AG09309 (cell line): ENCODE results near the gene SPPL2C.

Experiments
- DNase-seq: peaks from one replicate; pipeline ENCODE4 v3.0.0-alpha.2; 2010; ENCODE audit warnings: low read depth
- H3K4me3 ChIP-seq: 2 replicates; pipeline ENCODE4 v1.5.1; 2011; ENCODE audit warnings: mild to moderate bottlenecking, low read depth, low read length, moderate library complexity; ENCODE audit not compliant: control insufficient read depth
- TF ChIP-seq, protein P1 (sequence below): IDR thresholded peaks from 2 replicates; pipeline ENCODE4 v1.5.1; 2011; ENCODE audit warnings: mild to moderate bottlenecking, low read depth, low read length, inconsistent platforms; ENCODE audit not compliant: insufficient read depth, control insufficient read depth; ENCODE audit errors: missing control alignments

Gene SPPL2C, protein sequence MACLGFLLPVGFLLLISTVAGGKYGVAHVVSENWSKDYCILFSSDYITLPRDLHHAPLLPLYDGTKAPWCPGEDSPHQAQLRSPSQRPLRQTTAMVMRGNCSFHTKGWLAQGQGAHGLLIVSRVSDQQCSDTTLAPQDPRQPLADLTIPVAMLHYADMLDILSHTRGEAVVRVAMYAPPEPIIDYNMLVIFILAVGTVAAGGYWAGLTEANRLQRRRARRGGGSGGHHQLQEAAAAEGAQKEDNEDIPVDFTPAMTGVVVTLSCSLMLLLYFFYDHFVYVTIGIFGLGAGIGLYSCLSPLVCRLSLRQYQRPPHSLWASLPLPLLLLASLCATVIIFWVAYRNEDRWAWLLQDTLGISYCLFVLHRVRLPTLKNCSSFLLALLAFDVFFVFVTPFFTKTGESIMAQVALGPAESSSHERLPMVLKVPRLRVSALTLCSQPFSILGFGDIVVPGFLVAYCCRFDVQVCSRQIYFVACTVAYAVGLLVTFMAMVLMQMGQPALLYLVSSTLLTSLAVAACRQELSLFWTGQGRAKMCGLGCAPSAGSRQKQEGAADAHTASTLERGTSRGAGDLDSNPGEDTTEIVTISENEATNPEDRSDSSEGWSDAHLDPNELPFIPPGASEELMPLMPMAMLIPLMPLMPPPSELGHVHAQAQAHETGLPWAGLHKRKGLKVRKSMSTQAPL

DNA sequence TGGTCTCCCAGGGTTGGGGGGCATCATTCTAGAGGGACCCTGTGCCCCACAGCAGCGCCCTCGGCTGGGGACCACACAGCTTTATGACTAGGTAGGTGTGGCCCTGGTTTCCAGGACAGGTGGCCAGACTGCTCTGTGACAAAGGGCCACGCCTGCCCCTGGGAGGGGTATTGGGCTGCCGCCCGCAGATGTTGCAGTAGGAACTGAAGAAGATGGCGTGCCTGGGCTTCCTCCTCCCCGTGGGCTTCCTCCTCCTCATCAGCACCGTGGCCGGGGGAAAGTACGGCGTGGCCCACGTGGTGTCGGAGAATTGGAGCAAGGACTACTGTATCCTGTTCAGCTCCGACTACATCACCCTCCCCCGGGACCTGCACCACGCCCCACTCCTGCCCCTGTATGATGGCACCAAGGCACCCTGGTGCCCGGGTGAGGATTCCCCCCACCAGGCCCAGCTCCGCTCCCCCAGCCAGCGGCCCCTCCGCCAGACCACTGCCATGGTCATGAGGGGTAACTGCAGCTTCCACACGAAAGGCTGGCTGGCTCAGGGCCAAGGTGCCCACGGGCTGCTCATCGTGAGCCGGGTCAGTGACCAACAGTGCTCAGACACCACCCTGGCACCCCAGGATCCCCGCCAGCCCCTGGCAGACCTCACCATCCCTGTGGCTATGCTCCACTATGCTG is at the start of gene SPPL2C:
Gene SPPL2C (plus strand): TSS at position 187 of the 681 bp plus-strand sequence. CDS start 26 bp downstream, at position 213.
- H3K4me3 ChIP-seq: no peak within 1 kb of the TSS
- TF ChIP-seq, protein P1, sequence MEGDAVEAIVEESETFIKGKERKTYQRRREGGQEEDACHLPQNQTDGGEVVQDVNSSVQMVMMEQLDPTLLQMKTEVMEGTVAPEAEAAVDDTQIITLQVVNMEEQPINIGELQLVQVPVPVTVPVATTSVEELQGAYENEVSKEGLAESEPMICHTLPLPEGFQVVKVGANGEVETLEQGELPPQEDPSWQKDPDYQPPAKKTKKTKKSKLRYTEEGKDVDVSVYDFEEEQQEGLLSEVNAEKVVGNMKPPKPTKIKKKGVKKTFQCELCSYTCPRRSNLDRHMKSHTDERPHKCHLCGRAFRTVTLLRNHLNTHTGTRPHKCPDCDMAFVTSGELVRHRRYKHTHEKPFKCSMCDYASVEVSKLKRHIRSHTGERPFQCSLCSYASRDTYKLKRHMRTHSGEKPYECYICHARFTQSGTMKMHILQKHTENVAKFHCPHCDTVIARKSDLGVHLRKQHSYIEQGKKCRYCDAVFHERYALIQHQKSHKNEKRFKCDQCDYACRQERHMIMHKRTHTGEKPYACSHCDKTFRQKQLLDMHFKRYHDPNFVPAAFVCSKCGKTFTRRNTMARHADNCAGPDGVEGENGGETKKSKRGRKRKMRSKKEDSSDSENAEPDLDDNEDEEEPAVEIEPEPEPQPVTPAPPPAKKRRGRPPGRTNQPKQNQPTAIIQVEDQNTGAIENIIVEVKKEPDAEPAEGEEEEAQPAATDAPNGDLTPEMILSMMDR: no peak
- DNase-seq: no peak

DNA sequence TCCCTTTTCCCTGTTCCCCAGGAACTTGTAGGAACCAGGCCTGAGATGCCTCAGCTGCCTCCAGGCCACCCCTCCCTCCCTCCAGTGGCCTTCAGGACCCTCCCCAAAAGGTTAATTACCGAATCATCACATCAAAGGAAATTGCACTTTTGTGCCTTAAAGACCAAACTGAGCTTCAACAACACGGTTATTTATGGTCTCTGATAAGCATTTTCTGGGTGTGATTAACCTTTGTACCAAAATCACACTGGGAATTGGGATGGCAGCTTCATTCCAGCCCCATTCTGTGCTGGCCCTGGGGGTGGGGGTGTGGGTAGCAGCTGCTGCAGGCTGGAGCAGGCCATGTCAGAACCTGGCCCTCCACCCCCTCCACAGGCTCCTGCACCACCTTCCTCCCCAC is 43.9 kb upstream of the SPPL2C start:
- H3K4me3 ChIP-seq: no peak overlapping the region
- no peak for DNase-seq
- TF ChIP-seq, protein P1: no peak

DNA sequence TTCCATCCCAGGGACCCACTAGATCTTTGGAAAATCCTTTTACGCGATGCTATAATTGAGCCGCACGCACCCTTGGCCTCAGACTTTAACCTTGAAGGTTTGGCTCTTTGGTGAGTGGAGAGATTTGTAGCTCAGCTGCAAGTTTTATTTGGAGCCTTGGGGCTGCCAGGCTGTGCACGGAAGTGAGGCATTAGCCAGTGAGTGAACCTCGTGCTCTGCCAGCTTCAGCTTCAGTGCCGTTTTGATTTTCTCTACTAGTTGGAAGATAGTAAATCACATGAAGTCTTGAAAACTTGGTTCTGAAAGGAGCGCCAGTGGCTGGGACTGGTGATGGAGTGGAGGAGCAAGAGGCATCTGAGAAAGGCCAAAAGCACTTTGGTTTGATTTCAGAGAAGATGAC is 43.3 kb upstream of the SPPL2C start:
- no peak overlapping the region for H3K4me3 ChIP-seq
- no peak for DNase-seq
- TF ChIP-seq, protein P1: no peak

DNA sequence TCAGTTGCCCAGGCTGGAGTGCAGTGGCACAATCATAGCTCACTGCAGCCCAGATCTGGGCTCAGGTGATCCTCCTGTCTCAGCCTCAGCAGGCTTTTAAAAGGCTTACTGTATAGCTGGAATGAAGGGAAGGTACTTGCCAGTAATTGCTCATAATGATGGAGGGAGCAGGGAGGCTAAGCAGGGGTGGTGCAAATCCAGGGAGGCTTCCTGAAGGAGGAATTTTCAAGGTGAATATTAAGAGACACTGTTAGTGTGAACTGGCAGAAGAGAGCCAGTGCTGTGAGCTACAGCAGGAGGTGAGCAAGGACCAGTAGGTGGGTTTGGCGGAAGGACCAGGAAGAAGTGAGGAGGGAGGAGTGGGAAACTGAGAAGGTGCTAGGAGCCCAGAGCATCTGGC is 35.8 kb upstream of the SPPL2C start:
- TF ChIP-seq, protein P1: no peak
- no peak overlapping the region for H3K4me3 ChIP-seq
- DNase-seq: no peak

DNA sequence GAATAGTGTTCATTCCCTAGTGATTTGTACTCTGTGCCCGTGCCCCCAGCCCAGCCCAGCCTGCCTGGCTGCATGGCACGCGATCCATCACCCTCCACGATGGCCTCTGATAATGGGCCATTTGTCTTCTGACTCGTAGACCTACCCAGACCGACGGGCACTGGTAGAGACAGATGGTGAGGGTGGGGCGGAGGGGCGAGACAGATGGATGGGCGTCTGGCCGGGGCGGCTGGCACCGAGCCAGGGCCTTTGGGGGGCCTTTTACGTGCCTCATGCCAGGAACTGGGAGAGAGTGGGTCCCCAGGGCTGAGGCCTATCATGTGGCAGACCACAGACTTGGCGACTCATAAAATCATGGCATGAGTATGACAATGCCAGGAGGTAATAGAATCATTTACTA is 35.2 kb upstream of the SPPL2C start:
- no peak overlapping the region for H3K4me3 ChIP-seq
- TF ChIP-seq, protein P1: no peak
- DNase-seq: no peak

DNA sequence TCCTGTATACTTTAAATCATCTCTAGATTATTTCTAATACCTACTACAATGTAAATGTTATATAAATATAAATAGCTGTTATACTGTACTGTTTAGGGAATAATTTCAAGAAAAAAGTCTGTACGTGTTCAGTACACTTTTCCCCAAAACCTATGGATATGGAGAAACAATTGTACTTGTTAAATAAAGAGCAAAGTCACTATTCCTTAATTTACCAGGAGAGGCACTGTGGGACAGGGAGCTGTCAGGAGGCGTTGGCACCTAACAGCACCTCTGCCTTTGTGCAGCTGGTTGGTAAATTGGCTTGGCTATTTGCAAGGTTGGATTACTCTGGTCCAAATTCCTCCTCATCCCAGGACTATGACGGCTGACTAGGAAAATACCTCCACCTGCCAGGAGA is 32.6 kb upstream of the SPPL2C start:
- H3K4me3 ChIP-seq: no peak overlapping the region
- no peak for DNase-seq
- TF ChIP-seq, protein P1: peak; percentile 22
